Fibroblast of lung (primary cell): Measurements from ENCODE around the gene POLN. TPM values are rescaled to one million over a fixed set of nuclear protein-coding genes. Genes with fewer than 3 reads are reported as not detected.

ENCODE experiments used
- DNase-seq, 2 donors: peaks; one replicate each; pipeline versions ENCODE4 v3.0.0 to v3.0.0-alpha.2; 2010; ENCODE audit warnings: low read depth in 2 of 2
- H2AFZ ChIP-seq: 2 replicates; pipeline ENCODE4 v1.5.1; 2012; ENCODE audit warnings: low read length, control low read depth, inconsistent platforms
- H3K27ac ChIP-seq: 2 replicates; pipeline ENCODE4 v1.5.1; 2011; ENCODE audit warnings: low read length, control low read depth; ENCODE audit not compliant: insufficient read depth
- H3K27me3 ChIP-seq: 2 replicates; pipeline ENCODE4 v1.5.1; 2011; ENCODE audit warnings: mild to moderate bottlenecking, low read length; ENCODE audit not compliant: control insufficient read depth, insufficient read depth
- H3K36me3 ChIP-seq: 2 replicates; pipeline ENCODE4 v1.5.1; 2011; ENCODE audit warnings: low read length; ENCODE audit not compliant: control insufficient read depth, insufficient read depth
- H3K4me1 ChIP-seq: 2 replicates; pipeline ENCODE4 v1.5.1; 2011; ENCODE audit warnings: low read length; ENCODE audit not compliant: control insufficient read depth, insufficient read depth; ENCODE audit errors: extremely low read depth
- H3K4me2 ChIP-seq: 2 replicates; pipeline ENCODE4 v1.5.1; 2011; ENCODE audit warnings: low read length, control low read depth; ENCODE audit not compliant: insufficient read depth; ENCODE audit errors: extremely low read depth
- H3K4me3 ChIP-seq, 4 experiments: fragments of 200-600 bp in 1 of 4; sonication (generic) in 1 of 4; replicated peaks in 1 of 4; 2 replicates each; pipeline ENCODE4 v1.5.1; 2011 to 2016; ENCODE audit warnings: low read length in 4 of 4, low read depth in 3 of 4, mild to moderate bottlenecking in 3 of 4, control low read depth in 2 of 4, inconsistent platforms in 1 of 4, mixed read lengths in 1 of 4; ENCODE audit not compliant: insufficient read depth in 1 of 4; ENCODE audit errors: control extremely low read depth in 1 of 4
- H3K79me2 ChIP-seq: 2 replicates; pipeline ENCODE4 v1.5.1; 2012; ENCODE audit warnings: mild to moderate bottlenecking, low read length, inconsistent platforms; ENCODE audit not compliant: control insufficient read depth, insufficient read depth
- H3K9ac ChIP-seq: 2 replicates; pipeline ENCODE4 v1.5.1; 2011; ENCODE audit warnings: mild to moderate bottlenecking, low read length, control low read depth; ENCODE audit not compliant: insufficient read depth
- H3K9me3 ChIP-seq: 2 replicates; pipeline ENCODE4 v1.5.1; 2012; ENCODE audit warnings: low read depth, low read length; ENCODE audit not compliant: control insufficient read depth, insufficient read depth
- H4K20me1 ChIP-seq: 2 replicates; pipeline ENCODE4 v1.5.1; 2011; ENCODE audit warnings: low read length; ENCODE audit not compliant: control insufficient read depth, insufficient read depth; ENCODE audit errors: extremely low read depth
- EZH2 ChIP-seq: IDR thresholded peaks from 2 replicates; pipeline ENCODE4 v1.5.1; 2012; ENCODE audit warnings: low read length, control low read depth, mild to moderate bottlenecking; ENCODE audit errors: missing control alignments
- polyA plus RNA-seq, 2 donors: library from polyadenylated mRNA; depleted of rRNA in 1 of 2; stranded (reverse) in 1 of 2; unstranded in 1 of 2; fragments of >200 nt; gene quantifications; 2 replicates each; pipeline ENCODE4 v1.2.1, GENCODE V29; 2011 to 2012; ENCODE audit warnings: missing spikeins in 1 of 2
- total RNA-seq: library from RNA; depleted of rRNA; stranded (reverse); fragments of >200 nt; gene quantifications from 2 replicates; pipeline ENCODE4 v1.2.1, GENCODE V29; 2014
- TF ChIP-seq, protein P1 (sequence below), 2 donors: IDR thresholded peaks in 1 of 2; conservative IDR thresholded peaks in 1 of 2; 1 replicate in 1 of 2; 2 replicates in 1 of 2; pipeline ENCODE4 v1.5.1; 2011 to 2012; ENCODE audit warnings: low read length in 2 of 2, control low read depth in 1 of 2, inconsistent platforms in 1 of 2, low read depth in 1 of 2, mild to moderate bottlenecking in 1 of 2

The POLN gene
- total and polyA plus RNA-seq, 2 donors (not counting 1 experiment from before 2014, with no cell fraction given) = 0.58 to 5.6 TPM

DNA sequence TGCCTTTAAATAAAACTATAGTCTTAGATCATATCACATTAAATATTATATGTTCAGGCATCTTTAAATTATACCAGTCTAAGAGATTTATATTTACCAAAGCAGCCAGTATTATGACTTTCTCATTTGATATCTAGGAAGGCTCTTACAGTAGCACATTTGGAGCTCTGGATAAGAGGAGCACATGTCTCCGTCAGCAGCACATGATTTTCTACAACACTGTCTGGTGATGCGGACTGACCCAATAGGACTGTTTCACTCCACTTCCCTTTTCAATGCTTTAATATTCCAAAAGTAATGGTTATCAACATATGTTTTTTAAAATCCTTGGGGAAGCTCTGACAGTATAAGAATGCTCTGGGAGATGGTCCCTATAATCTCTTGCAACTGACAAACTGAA is 61.5 kb downstream of the POLN start:
- Histone ChIP-seq H3K36me3 (no peaks in the 10 kb centered on the region), H3K27ac (no peak overlapping the region), H2AFZ (no peak overlapping the region), H3K27me3 (no peaks in the 10 kb centered on the region), H3K4me3 (no peak overlapping the region), H3K9me3 (no peaks in the 10 kb centered on the region), H3K79me2 (no peaks in the 10 kb centered on the region), H3K4me2 (no peak overlapping the region), H3K9ac (no peak overlapping the region), H3K4me1 (no peaks in the 10 kb centered on the region), H4K20me1 (no peaks in the 10 kb centered on the region)
- TF ChIP-seq EZH2 = no peak
- TF ChIP-seq, protein P1, sequence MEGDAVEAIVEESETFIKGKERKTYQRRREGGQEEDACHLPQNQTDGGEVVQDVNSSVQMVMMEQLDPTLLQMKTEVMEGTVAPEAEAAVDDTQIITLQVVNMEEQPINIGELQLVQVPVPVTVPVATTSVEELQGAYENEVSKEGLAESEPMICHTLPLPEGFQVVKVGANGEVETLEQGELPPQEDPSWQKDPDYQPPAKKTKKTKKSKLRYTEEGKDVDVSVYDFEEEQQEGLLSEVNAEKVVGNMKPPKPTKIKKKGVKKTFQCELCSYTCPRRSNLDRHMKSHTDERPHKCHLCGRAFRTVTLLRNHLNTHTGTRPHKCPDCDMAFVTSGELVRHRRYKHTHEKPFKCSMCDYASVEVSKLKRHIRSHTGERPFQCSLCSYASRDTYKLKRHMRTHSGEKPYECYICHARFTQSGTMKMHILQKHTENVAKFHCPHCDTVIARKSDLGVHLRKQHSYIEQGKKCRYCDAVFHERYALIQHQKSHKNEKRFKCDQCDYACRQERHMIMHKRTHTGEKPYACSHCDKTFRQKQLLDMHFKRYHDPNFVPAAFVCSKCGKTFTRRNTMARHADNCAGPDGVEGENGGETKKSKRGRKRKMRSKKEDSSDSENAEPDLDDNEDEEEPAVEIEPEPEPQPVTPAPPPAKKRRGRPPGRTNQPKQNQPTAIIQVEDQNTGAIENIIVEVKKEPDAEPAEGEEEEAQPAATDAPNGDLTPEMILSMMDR (conservative IDR thresholded peaks at IDR 0.05 in 1 of 2, IDR thresholded peaks at IDR 0.05 in 1 of 2; ENCODE audit: low read depth in 1 of 2, low read length in 2 of 2) = no peak
- DNase-seq = no peak

GRCh38 chr4:2179717-2180116 is 62.2 kb downstream of the POLN start:
- no peak for TF ChIP-seq EZH2
- TF ChIP-seq, protein P1 (conservative IDR thresholded peaks at IDR 0.05 in 1 of 2, IDR thresholded peaks at IDR 0.05 in 1 of 2; ENCODE audit: low read depth in 1 of 2, low read length in 2 of 2) = no peak
- H3K4me3 ChIP-seq = no peak overlapping the region
- no peak overlapping the region for H2AFZ ChIP-seq
- no peak overlapping the region for H3K4me2 ChIP-seq
- no peak overlapping the region for H3K27ac ChIP-seq
- H3K9ac ChIP-seq = no peak overlapping the region
- no peaks in the 10 kb centered on the region for H3K27me3 ChIP-seq
- H3K9me3 ChIP-seq = no peaks in the 10 kb centered on the region
- H3K4me1 ChIP-seq = no peaks in the 10 kb centered on the region
- no peak for DNase-seq
- no peaks in the 10 kb centered on the region for H3K36me3 ChIP-seq
- H3K79me2 ChIP-seq = no peaks in the 10 kb centered on the region
- no peaks in the 10 kb centered on the region for H4K20me1 ChIP-seq

DNA sequence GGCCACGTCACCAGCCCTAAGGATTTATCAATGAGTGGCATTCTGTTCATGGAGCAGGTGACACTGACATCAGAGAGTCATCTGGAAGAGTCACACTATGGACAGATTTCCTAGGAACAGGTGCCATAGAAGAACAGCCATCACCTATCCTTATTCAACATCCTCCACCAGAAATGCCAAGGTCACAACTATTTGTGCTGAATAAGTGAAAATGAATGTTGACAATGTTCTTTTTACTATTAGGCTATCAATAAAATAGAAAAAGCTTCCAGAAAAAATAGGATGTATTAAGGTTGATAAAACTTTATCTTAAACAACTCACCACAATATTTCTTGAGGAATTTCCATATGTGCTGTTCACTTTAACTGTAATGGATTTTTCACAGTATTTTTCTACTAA is 62.9 kb downstream of the POLN start:
- H3K9me3 ChIP-seq = no peaks in the 10 kb centered on the region
- no peaks in the 10 kb centered on the region for H3K79me2 ChIP-seq
- H3K27me3 ChIP-seq = no peaks in the 10 kb centered on the region
- H2AFZ ChIP-seq = no peak overlapping the region
- no peaks in the 10 kb centered on the region for H4K20me1 ChIP-seq
- H3K4me2 ChIP-seq = no peak overlapping the region
- no peak for TF ChIP-seq EZH2
- TF ChIP-seq, protein P1 (conservative IDR thresholded peaks at IDR 0.05 in 1 of 2, IDR thresholded peaks at IDR 0.05 in 1 of 2; ENCODE audit: low read depth in 1 of 2, low read length in 2 of 2) = no peak
- H3K27ac ChIP-seq = no peak overlapping the region
- no peak overlapping the region for H3K4me3 ChIP-seq
- DNase-seq = no peak
- no peaks in the 10 kb centered on the region for H3K36me3 ChIP-seq
- H3K9ac ChIP-seq = no peak overlapping the region
- no peaks in the 10 kb centered on the region for H3K4me1 ChIP-seq
